IMR-90 (cell line): ENCODE measurements around the gene RASSF9.

Source experiments
- CEBPB ChIP-seq: IDR thresholded peaks from 2 replicates; pipeline ENCODE4 v1.6.1; 2012; ENCODE audit warnings: low read depth, low read length, improper control_type of control experiment
- CTCF ChIP-seq: conservative IDR thresholded peaks from 2 replicates; pipeline ENCODE4 v1.5.1; 2012; ENCODE audit warnings: mild to moderate bottlenecking, low read depth, low read length, improper control_type of control experiment
- FOS ChIP-seq: fragments of 150-350 bp; IDR thresholded peaks from 2 replicates; pipeline ENCODE4 v1.6.1; 2016; ENCODE audit warnings: low read depth, low read length
- MAFK ChIP-seq: IDR thresholded peaks from 2 replicates; pipeline ENCODE4 v1.6.1; 2012; ENCODE audit warnings: low read depth, low read length, improper control_type of control experiment
- MXI1 ChIP-seq: IDR thresholded peaks from 2 replicates; pipeline ENCODE4 v1.6.1; 2012; ENCODE audit warnings: low read depth, mild to moderate bottlenecking, low read length, moderate library complexity, borderline replicate concordance
- POLR2A ChIP-seq: IDR thresholded peaks from 2 replicates; pipeline ENCODE4 v1.6.1; 2012; ENCODE audit warnings: mild to moderate bottlenecking, low read depth, low read length
- RAD21 ChIP-seq: IDR thresholded peaks from 2 replicates; pipeline ENCODE4 v1.6.1; 2012; ENCODE audit warnings: low read length, improper control_type of control experiment
- RCOR1 ChIP-seq: IDR thresholded peaks from 2 replicates; pipeline ENCODE4 v1.6.1; 2012; ENCODE audit warnings: mild to moderate bottlenecking, low read length, improper control_type of control experiment; ENCODE audit not compliant: insufficient replicate concordance
- RFX5 ChIP-seq: IDR thresholded peaks from 2 replicates; pipeline ENCODE4 v1.8.0; 2012; ENCODE audit warnings: low read depth, mild to moderate bottlenecking, low read length, moderate library complexity
- USF2 ChIP-seq: fragments of 150-350 bp; IDR thresholded peaks from 2 replicates; pipeline ENCODE4 v1.6.1; 2017; ENCODE audit warnings: mild to moderate bottlenecking, antibody characterized with exemption, low read length, low read depth

- no peak for TF ChIP-seq CTCF
- no peak for TF ChIP-seq POLR2A
- TF ChIP-seq RAD21 = no peak
- no peak for TF ChIP-seq RFX5
- TF ChIP-seq MAFK = no peak
- no peak for TF ChIP-seq RCOR1
- no peak for TF ChIP-seq CEBPB
- no peak for TF ChIP-seq FOS
- TF ChIP-seq USF2 = no peak
- TF ChIP-seq MXI1 = no peak
Measured at GRCh38 chr12:85807730-85808129, 28.5 kb downstream of the RASSF9 start.
